K562 (cell line): ENCODE data around the gene PPP1R16B. TPM values are rescaled to one million over a fixed set of nuclear protein-coding genes. Genes with fewer than 3 reads are reported as not detected.

Experiments used
- ATAC-seq: fragments of 200-7000 bp; cut with Tn5 transposase; 3 replicates; pipeline ENCODE4 v1.9.1; 2020; ENCODE audit warnings: moderate library complexity
- BruUV-seq: library from RNA; stranded (reverse); fragments of 400-500 nt; replicated peaks from 2 replicates; lab custom pipeline; 2021; lab: Mats Ljungman, UMichigan
- CTCF ChIA-PET: fragments of 300-600 bp; formaldehyde crosslinking; extraction: SDS; loops from one replicate; lab custom pipeline; 2021; ENCODE audit warnings: low intra/inter-chr PET ratio; lab: Yijun Ruan, JAX
- POLR2A ChIA-PET: fragments of 300-600, 350-650 bp; sonication (Branson Sonifier 250); formaldehyde crosslinking; extraction: SDS; loops from one replicate; lab custom pipeline; 2021; ENCODE audit warnings: antibody characterized with exemption, inconsistent platforms; lab: Yijun Ruan, JAX
- DNase-seq, 4 experiments: peaks; one replicate each; pipeline versions ENCODE4 v3.0.0 to v3.0.0-alpha.2; 2011 to 2018; ENCODE audit warnings: low spot score in 3 of 4, mixed read lengths in 3 of 4; ENCODE audit errors: extremely low read depth in 1 of 4
- FAIRE-seq: peaks from 2 replicates; lab custom pipeline; 2011; peaks lifted over from hg19 to GRCh38; lab: Jason Lieb, UNC
- H2AFZ ChIP-seq: 2 replicates; pipeline ENCODE4 v1.6.0; 2011; ENCODE audit warnings: low read depth, low read length, control low read depth, inconsistent platforms
- H3K27ac ChIP-seq: fragments of 200-600 bp; 3 replicates; pipeline ENCODE4 v1.8.0; 2011; ENCODE audit warnings: low read depth, mild to moderate bottlenecking, control low read depth, inconsistent platforms, low read length, moderate library complexity, mixed read lengths; ENCODE audit errors: extremely low read depth
- H3K27me3 ChIP-seq, 2 experiments: fragments of 300-600 bp in 1 of 2; 2 replicates in 1 of 2; 3 replicates in 1 of 2; pipeline versions ENCODE4 v1.6.0 to v1.8.0; 2011; ENCODE audit warnings: inconsistent platforms in 2 of 2, low read length in 2 of 2, mild to moderate bottlenecking in 1 of 2, mixed read lengths in 1 of 2, moderate library complexity in 1 of 2; ENCODE audit not compliant: control insufficient read depth in 2 of 2, insufficient read depth in 2 of 2
- H3K36me3 ChIP-seq: fragments of 300-600 bp; 3 replicates; pipeline ENCODE4 v1.8.0; 2011; ENCODE audit warnings: mild to moderate bottlenecking, low read length, inconsistent platforms; ENCODE audit not compliant: control insufficient read depth, insufficient read depth
- H3K4me1 ChIP-seq, 2 experiments: fragments of 200-600 bp in 1 of 2; replicated peaks in 1 of 2; 2 replicates in 1 of 2; 3 replicates in 1 of 2; pipeline versions ENCODE4 v1.5.1 to v1.8.0; 2011; ENCODE audit warnings: inconsistent platforms in 2 of 2, low read length in 2 of 2, mild to moderate bottlenecking in 1 of 2, mixed read lengths in 1 of 2, moderate library complexity in 1 of 2; ENCODE audit not compliant: control insufficient read depth in 2 of 2, insufficient read depth in 2 of 2
- H3K4me2 ChIP-seq: 2 replicates; pipeline ENCODE4 v1.6.1; 2011; ENCODE audit warnings: low read length, control low read depth, inconsistent platforms, mixed read lengths; ENCODE audit not compliant: insufficient read depth
- H3K4me3 ChIP-seq: fragments of 200-600 bp; sonication (generic), shearing (Covaris generic); 2 replicates; pipeline ENCODE4 v1.5.1; 2016; ENCODE audit warnings: control low read depth, inconsistent platforms
- H3K79me2 ChIP-seq: fragments of 200-600 bp; 3 replicates; pipeline ENCODE4 v1.8.0; 2011; ENCODE audit warnings: low read length, inconsistent platforms; ENCODE audit not compliant: control insufficient read depth, insufficient read depth
- H3K9ac ChIP-seq, 2 experiments: 2 replicates each; pipeline versions ENCODE4 v1.6.0 to v1.6.1; 2011; ENCODE audit warnings: low read depth in 2 of 2, low read length in 2 of 2, control low read depth in 1 of 2, inconsistent platforms in 1 of 2, mild to moderate bottlenecking in 1 of 2, mixed read lengths in 1 of 2; ENCODE audit not compliant: insufficient read depth in 1 of 2
- H3K9me1 ChIP-seq: one replicate; pipeline ENCODE4 v1.6.0; 2011; ENCODE audit warnings: inconsistent platforms, mild to moderate bottlenecking, low read length, moderate library complexity; ENCODE audit not compliant: control insufficient read depth, insufficient read depth
- H3K9me3 ChIP-seq: replicated peaks from 2 replicates; pipeline ENCODE4 v1.5.1; 2011; ENCODE audit warnings: low read depth, low read length, inconsistent platforms; ENCODE audit not compliant: control insufficient read depth, insufficient read depth
- H4K20me1 ChIP-seq: replicated peaks from 2 replicates; pipeline ENCODE4 v1.6.1; 2011; ENCODE audit warnings: low read length, inconsistent platforms, mixed read lengths; ENCODE audit not compliant: control insufficient read depth, insufficient read depth
- ADNP ChIP-seq: fragments of 200-800 bp; sonication (Bioruptor generic); IDR thresholded peaks from 2 replicates; pipeline ENCODE4 v1.6.1; 2016; ENCODE audit warnings: missing genetic modification characterization, missing compliant biosample characterization
- BCOR ChIP-seq: fragments of 450-650 bp; IDR thresholded peaks from 2 replicates; pipeline ENCODE4 v1.6.1; 2016
- CHD4 ChIP-seq: fragments of 200-600 bp; sonication (generic); IDR thresholded peaks from 3 replicates; pipeline ENCODE4 v1.6.1; 2012; ENCODE audit warnings: low read depth, mild to moderate bottlenecking, mixed read lengths, low read length, inconsistent platforms; ENCODE audit not compliant: insufficient read depth, insufficient replicate concordance, poor library complexity, severe bottlenecking
- FOXJ2 ChIP-seq: fragments of 200-800 bp; sonication (Bioruptor generic); IDR thresholded peaks from 2 replicates; pipeline ENCODE4 v1.6.1; 2016; ENCODE audit warnings: missing genetic modification characterization, missing compliant biosample characterization
- NCOR1 ChIP-seq: fragments of 450-650 bp; IDR thresholded peaks from 2 replicates; pipeline ENCODE4 v1.6.1; 2016; ENCODE audit warnings: mild to moderate bottlenecking, moderate library complexity
- OTX1 ChIP-seq: fragments of 450-650 bp; formaldehyde crosslinking; IDR thresholded peaks from 2 replicates; pipeline ENCODE4 v1.4.0; 2022; ENCODE audit warnings: mild to moderate bottlenecking
- ZNF444 ChIP-seq: fragments of 250-450 bp; sonication (Bioruptor Pico); IDR thresholded peaks from 2 replicates; pipeline ENCODE4 v1.4.0; 2020; ENCODE audit warnings: mild to moderate bottlenecking, moderate library complexity
- WGBS: fragments of 100-300 bp; shearing (Covaris generic); methylation state at CpG from one replicate; pipeline ENCODE4 v1.1.6; 2016; ENCODE audit warnings: low coverage, mixed read lengths; ENCODE audit not compliant: insufficient coverage; ENCODE audit errors: missing lambda C conversion rate; 5-methylcytosine and 5-hydroxymethylcytosine counted together
- in situ Hi-C: fragments of 300-500 bp; cut with MboI; formaldehyde crosslinking; loops from 4 replicates; pipeline ENCODE4 v1.15.0; 2018; ENCODE audit warnings: inconsistent platforms, mixed read lengths
- intact Hi-C: fragments of 100-400 bp; cut with micrococcal nuclease; formaldehyde crosslinking; loops from 2 replicates; pipeline ENCODE4 v1.14.2; 2022
- polyA plus RNA-seq, 8 experiments: library from polyadenylated mRNA; depleted of rRNA in 4 of 8; stranded (reverse) in 5 of 8; unstranded in 3 of 8; fragments of >200 nt; fragmentation: Nextera tagmentation in 2 of 8; fragmentation: Illumina TruSeq in 1 of 8; extraction: Ambion mirVana in 2 of 8; extraction: Trizol in 1 of 8; gene quantifications; 2 replicates each; pipeline versions ENCODE4 v1.2.1 to v1.2.3, GENCODE V29; 2011 to 2014; ENCODE audit warnings: inconsistent platforms in 1 of 8, missing spikeins in 1 of 8
- total RNA-seq, 7 experiments: library from RNA; depleted of rRNA in 6 of 7; stranded (reverse); fragments of >200 nt in 6 of 7; fragmentation: Illumina TruSeq in 2 of 7; extraction: Trizol in 2 of 7; gene quantifications; 2 replicates each; pipeline versions ENCODE4 v1.2.1 to v1.2.3, GENCODE V29; 2011 to 2021; ENCODE audit warnings: low replicate concordance in 1 of 7
- TF ChIP-seq, protein P1 (sequence below), 3 experiments: IDR thresholded peaks in 2 of 3; conservative IDR thresholded peaks in 1 of 3; 2 replicates each; pipeline ENCODE4 v1.5.1; 2011 to 2012; ENCODE audit warnings: low read length in 3 of 3, mild to moderate bottlenecking in 3 of 3, control low read depth in 2 of 3, improper control_type of control experiment in 1 of 3, inconsistent platforms in 1 of 3, low read depth in 1 of 3, mixed read lengths in 1 of 3, moderate library complexity in 1 of 3; ENCODE audit not compliant: insufficient read depth in 2 of 3
- TF ChIP-seq, protein P2 (sequence below): fragments of 450-650 bp; IDR thresholded peaks from one replicate; pipeline ENCODE4 v1.6.1; 2018; ENCODE audit warnings: mild to moderate bottlenecking, moderate library complexity; ENCODE audit not compliant: partially characterized antibody
- TF ChIP-seq, protein P3 (sequence below): sonication (generic); formaldehyde crosslinking; IDR thresholded peaks from 2 replicates; pipeline ENCODE4 v1.8.0; 2022; ENCODE audit warnings: missing genetic modification reagents, mild to moderate bottlenecking, moderate library complexity, borderline replicate concordance

The PPP1R16B gene
- total and polyA plus RNA-seq, 9 of the 15 experiments (the other 6 are each of a cell fraction or from before 2014, with no cell fraction given): 1.5 to 11.5 (median 6.8) TPM

DNA sequence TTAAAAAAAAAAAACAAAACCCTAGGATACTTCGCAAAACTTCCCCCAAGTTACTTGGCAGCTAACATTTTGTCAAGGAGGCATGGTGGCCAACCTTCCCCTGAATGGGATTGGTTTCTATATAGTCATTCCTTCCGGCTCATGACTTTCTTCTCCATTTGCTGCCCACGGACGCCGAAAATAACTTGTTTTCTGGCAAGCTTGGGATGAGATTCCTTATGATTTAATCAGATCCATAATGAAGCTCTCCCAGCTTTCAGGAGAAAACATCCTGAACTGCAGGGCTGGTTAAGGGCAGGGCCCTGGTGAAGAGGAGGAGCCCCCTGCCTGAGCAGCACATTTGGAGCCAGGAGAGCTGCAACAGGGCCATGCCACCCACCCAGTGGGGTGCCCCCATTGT lies 49.9 kb downstream of the PPP1R16B start (continued):
- TF ChIP-seq, protein P1, sequence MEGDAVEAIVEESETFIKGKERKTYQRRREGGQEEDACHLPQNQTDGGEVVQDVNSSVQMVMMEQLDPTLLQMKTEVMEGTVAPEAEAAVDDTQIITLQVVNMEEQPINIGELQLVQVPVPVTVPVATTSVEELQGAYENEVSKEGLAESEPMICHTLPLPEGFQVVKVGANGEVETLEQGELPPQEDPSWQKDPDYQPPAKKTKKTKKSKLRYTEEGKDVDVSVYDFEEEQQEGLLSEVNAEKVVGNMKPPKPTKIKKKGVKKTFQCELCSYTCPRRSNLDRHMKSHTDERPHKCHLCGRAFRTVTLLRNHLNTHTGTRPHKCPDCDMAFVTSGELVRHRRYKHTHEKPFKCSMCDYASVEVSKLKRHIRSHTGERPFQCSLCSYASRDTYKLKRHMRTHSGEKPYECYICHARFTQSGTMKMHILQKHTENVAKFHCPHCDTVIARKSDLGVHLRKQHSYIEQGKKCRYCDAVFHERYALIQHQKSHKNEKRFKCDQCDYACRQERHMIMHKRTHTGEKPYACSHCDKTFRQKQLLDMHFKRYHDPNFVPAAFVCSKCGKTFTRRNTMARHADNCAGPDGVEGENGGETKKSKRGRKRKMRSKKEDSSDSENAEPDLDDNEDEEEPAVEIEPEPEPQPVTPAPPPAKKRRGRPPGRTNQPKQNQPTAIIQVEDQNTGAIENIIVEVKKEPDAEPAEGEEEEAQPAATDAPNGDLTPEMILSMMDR (IDR thresholded peaks at IDR 0.05 in 2 of 3, conservative IDR thresholded peaks at IDR 0.05 in 1 of 3; ENCODE audit: insufficient read depth in 2 of 3, low read depth in 1 of 3, low read length in 3 of 3): no peak
- TF ChIP-seq FOXJ2 (tag): no peak

DNA sequence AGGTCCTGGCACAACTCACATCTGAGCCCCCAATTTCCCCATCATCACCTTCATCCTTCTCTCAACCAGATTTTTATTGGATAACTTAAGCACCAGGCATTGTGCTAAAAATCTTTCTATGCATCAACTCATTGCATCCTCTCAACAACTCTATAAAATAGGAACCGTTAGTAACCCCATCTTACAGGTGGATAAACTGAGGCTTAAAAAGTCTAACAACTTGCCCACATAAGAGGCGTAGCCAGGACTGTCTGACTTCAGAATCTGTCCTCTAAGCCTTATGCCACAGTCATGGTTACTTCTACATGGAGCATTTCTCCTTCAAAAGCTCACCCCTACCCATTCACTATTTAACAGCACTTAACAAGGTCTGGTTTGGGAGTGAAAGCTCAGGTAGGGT lies 51.1 kb downstream of the PPP1R16B start:
- H3K36me3 ChIP-seq: no peaks in the 10 kb centered on the region
- no peak for ATAC-seq
- no peaks in the 10 kb centered on the region for H3K27me3 ChIP-seq
- WGBS: 89% methylated on average over 2 of the region's 2 CpGs
- H3K4me2 ChIP-seq: no peak overlapping the region
- peaks cover 29 to 71% of the 10 kb centered on the region in 2 experiments for H3K4me1 ChIP-seq
- H3K9me3 ChIP-seq: no peaks in the 10 kb centered on the region
- intact Hi-C loops (no loop called here), in situ Hi-C loops (no loop called here)
- no peak overlapping the region for H3K9ac ChIP-seq
- no peak overlapping the region for H3K4me3 ChIP-seq
- FAIRE-seq: no peak
- POLR2A ChIA-PET: interaction anchor here (1.5 kb wide), 1 partner anchor 10 kb away, joined by 6 read pairs; no protein-coding TSS in a partner anchor
- no peaks in the 10 kb centered on the region for H3K9me1 ChIP-seq
- H4K20me1 ChIP-seq: no peaks in the 10 kb centered on the region
- BruUV-seq: no TSS peak
- H3K27ac ChIP-seq: no peak overlapping the region
- CTCF ChIA-PET: no interaction called here
- DNase-seq: no peak
- no peaks in the 10 kb centered on the region; the same call in 2 of the 3 replicates for H3K79me2 ChIP-seq
- H2AFZ ChIP-seq: no peak overlapping the region
- TF ChIP-seq ADNP: peak; percentile 39; the same call in 1 of the 2 replicates
- TF ChIP-seq OTX1: no peak
- no peak for TF ChIP-seq ZNF444
- TF ChIP-seq, protein P2, sequence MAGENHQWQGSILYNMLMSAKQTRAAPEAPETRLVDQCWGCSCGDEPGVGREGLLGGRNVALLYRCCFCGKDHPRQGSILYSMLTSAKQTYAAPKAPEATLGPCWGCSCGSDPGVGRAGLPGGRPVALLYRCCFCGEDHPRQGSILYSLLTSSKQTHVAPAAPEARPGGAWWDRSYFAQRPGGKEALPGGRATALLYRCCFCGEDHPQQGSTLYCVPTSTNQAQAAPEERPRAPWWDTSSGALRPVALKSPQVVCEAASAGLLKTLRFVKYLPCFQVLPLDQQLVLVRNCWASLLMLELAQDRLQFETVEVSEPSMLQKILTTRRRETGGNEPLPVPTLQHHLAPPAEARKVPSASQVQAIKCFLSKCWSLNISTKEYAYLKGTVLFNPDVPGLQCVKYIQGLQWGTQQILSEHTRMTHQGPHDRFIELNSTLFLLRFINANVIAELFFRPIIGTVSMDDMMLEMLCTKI: no peak
- no peak for TF ChIP-seq NCOR1
- TF ChIP-seq CHD4: peak; percentile 33
- TF ChIP-seq, protein P3, sequence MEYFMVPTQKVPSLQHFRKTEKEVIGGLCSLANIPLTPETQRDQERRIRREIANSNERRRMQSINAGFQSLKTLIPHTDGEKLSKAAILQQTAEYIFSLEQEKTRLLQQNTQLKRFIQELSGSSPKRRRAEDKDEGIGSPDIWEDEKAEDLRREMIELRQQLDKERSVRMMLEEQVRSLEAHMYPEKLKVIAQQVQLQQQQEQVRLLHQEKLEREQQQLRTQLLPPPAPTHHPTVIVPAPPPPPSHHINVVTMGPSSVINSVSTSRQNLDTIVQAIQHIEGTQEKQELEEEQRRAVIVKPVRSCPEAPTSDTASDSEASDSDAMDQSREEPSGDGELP (CRISPR knock-in tag): no peak
- peak; percentile 83 for TF ChIP-seq BCOR
